CD4-positive, alpha-beta T cell (primary cell): ENCODE results near the gene STING1. TPM values are rescaled to one million over a fixed set of nuclear protein-coding genes. Genes with fewer than 3 reads are reported as not detected.
"Not testable (repeated sequence)": the region's sequence is repeated elsewhere in the genome, so short reads cannot be mapped to it uniquely, and the experiment has no call there.

ENCODE experiments used
- ATAC-seq: fragments of 200-7000 bp; cut with Tn5 transposase; one replicate; pipeline ENCODE4 v1.10.0; 2022; ENCODE audit warnings: mild to moderate bottlenecking; ENCODE audit not compliant: poor library complexity
- CTCF ChIA-PET: fragments of 350-600 bp; sonication (Branson Sonifier 250); formaldehyde crosslinking; loops from one replicate; lab custom pipeline; 2021; ENCODE audit warnings: antibody characterized with exemption, inconsistent platforms; lab: Charles Lee
- POLR2A ChIA-PET: fragments of 350-600 bp; sonication (Branson Sonifier 250); formaldehyde crosslinking; loops from one replicate; lab custom pipeline; 2021; ENCODE audit warnings: antibody characterized with exemption, inconsistent platforms; lab: Charles Lee
- DNase-seq, 14 experiments: peaks; one replicate each; pipeline ENCODE4 v3.0.0-alpha.2; 2013 to 2020; ENCODE audit warnings: mixed read lengths in 2 of 14
- H3K27ac ChIP-seq, 2 donors: one replicate each; pipeline versions ENCODE4 v1.5.1 to v1.7.0; 2013; ENCODE audit warnings: low read length in 2 of 2, low read depth in 1 of 2, mild to moderate bottlenecking in 1 of 2
- H3K27me3 ChIP-seq, 2 experiments: 1 replicate in 1 of 2; 2 replicates in 1 of 2; pipeline versions ENCODE4 v1.6.1 to v1.7.0; 2013; ENCODE audit warnings: low read length in 2 of 2, control low read depth in 1 of 2, mild to moderate bottlenecking in 1 of 2, moderate library complexity in 1 of 2; ENCODE audit not compliant: insufficient read depth in 2 of 2, control insufficient read depth in 1 of 2
- H3K36me3 ChIP-seq: one replicate; pipeline ENCODE4 v1.6.1; 2013; ENCODE audit warnings: low read length, control low read depth; ENCODE audit not compliant: insufficient read depth
- H3K4me1 ChIP-seq: one replicate; pipeline ENCODE4 v1.6.1; 2013; ENCODE audit warnings: low read length, control low read depth; ENCODE audit not compliant: insufficient read depth
- H3K4me3 ChIP-seq: one replicate; pipeline ENCODE4 v1.5.1; 2013; ENCODE audit warnings: mild to moderate bottlenecking, low read length, moderate library complexity
- H3K9me3 ChIP-seq, 2 experiments: 1 replicate in 1 of 2; 2 replicates in 1 of 2; pipeline versions ENCODE4 v1.6.1 to v1.7.0; 2013; ENCODE audit warnings: low read length in 2 of 2, mild to moderate bottlenecking in 2 of 2, control low read depth in 1 of 2, moderate library complexity in 1 of 2; ENCODE audit not compliant: control insufficient read depth in 1 of 2, insufficient read depth in 1 of 2
- H3K27ac Mint-ChIP-seq: one replicate; pipeline ENCODE4 v1.8.0; 2020; ENCODE audit warnings: mixed read lengths
- H3K27me3 Mint-ChIP-seq: one replicate; pipeline ENCODE4 v1.8.0; 2021; ENCODE audit warnings: mixed read lengths
- H3K36me3 Mint-ChIP-seq: one replicate; pipeline ENCODE4 v1.8.0; 2021; ENCODE audit warnings: low read depth, mixed read lengths
- H3K4me1 Mint-ChIP-seq: one replicate; pipeline ENCODE4 v1.8.0; 2021; ENCODE audit warnings: low read depth, mixed read lengths
- H3K4me3 Mint-ChIP-seq: one replicate; pipeline ENCODE4 v1.8.0; 2020; ENCODE audit warnings: mild to moderate bottlenecking, mixed read lengths
- H3K9me3 Mint-ChIP-seq: one replicate; pipeline ENCODE4 v1.8.0; 2020; ENCODE audit warnings: mixed read lengths
- CTCF ChIP-seq: fragments of 200-600 bp; IDR thresholded peaks from one replicate; pipeline ENCODE4 v1.8.0; 2022; ENCODE audit warnings: antibody characterized with exemption, mild to moderate bottlenecking
- intact Hi-C, 2 experiments: fragments of 100-400 bp; cut with DNase I in 1 of 2; cut with micrococcal nuclease in 1 of 2; formaldehyde crosslinking; loops; one replicate each; pipeline versions ENCODE4 v1.15.1 to v1.9.0; 2023 to 2025; cut with DNase I, micrococcal nuclease
- total RNA-seq, 174 experiments: library from RNA in 2 of 174; stranded (reverse) in 2 of 174; gene quantifications; one replicate each; pipeline ENCODE4 v1.2.3 and lab custom pipeline; 2021 to 2026

The STING1 gene
- total RNA-seq, 2 experiments from 2014 or later, result 155 to 168 TPM

GRCh38 chr5:139445325-139446170 is 37.0 kb downstream of the STING1 start:
- Mint-ChIP-seq H3K4me1 (peaks cover 57% of the 10 kb centered on the region), H3K27me3 (no peaks in the 10 kb centered on the region), H3K27ac (no peak overlapping the region), H3K36me3 (no peaks in the 10 kb centered on the region), H3K4me3 (no peak overlapping the region), H3K9me3 (no peaks in the 10 kb centered on the region)
- POLR2A ChIA-PET, result interaction anchor here (0.5 to 1.1 kb wide), 3 partner anchors 13 to 67 kb away, joined by 3 to 4 read pairs (median 3); no protein-coding TSS in a partner anchor
- ATAC-seq (no peak), DNase-seq (no peak)
- TF ChIP-seq CTCF, result no peak
- Histone ChIP-seq H3K27ac (no peak overlapping the region), H3K36me3 (no peaks in the 10 kb centered on the region), H3K4me1 (peaks cover 46% of the 10 kb centered on the region), H3K9me3 (no peaks in the 10 kb centered on the region), H3K27me3 (no peaks in the 10 kb centered on the region), H3K4me3 (no peak overlapping the region)
- intact Hi-C loops, result no loop called here
- CTCF ChIA-PET, result interaction anchor here (1.0 to 1.8 kb wide), 3 partner anchors 13 to 68 kb away, joined by 3 to 9 read pairs (median 3); no protein-coding TSS in a partner anchor

- Mint-ChIP-seq H3K4me1 (peaks cover 63% of the 10 kb centered on the region), H3K27me3 (no peaks in the 10 kb centered on the region), H3K36me3 (peaks cover 4% of the 10 kb centered on the region), H3K4me3 (peak overlapping the region; percentile 74), H3K27ac (peak overlapping the region; percentile 96), H3K9me3 (no peaks in the 10 kb centered on the region)
- intact Hi-C loops, result loop anchor here in 1 of 2 experiments (5.0 kb wide), 1 partner anchor 38 kb away; the partner anchor contains the start of gene STING1
- Histone ChIP-seq H3K27me3 (no peaks in the 10 kb centered on the region), H3K27ac (peak overlapping the region in 1 of 2 donors; percentile 63), H3K36me3 (no peaks in the 10 kb centered on the region), H3K9me3 (no peaks in the 10 kb centered on the region), H3K4me1 (peaks cover 53% of the 10 kb centered on the region), H3K4me3 (no peak overlapping the region)
- peak; percentile 48 for ATAC-seq
- ChIA-PET POLR2A (interaction anchor here (1.1 to 3.0 kb wide), 5 partner anchors 15 to 68 kb away, joined by 6 to 20 read pairs (median 7); partner anchors contain the start of genes SMIM33 and STING1), CTCF (interaction anchor here (0.5 to 2.6 kb wide), 6 partner anchors 14 to 74 kb away, joined by 3 to 13 read pairs (median 4); no protein-coding TSS in a partner anchor)
- peak in 6 of 14 experiments; percentile 21 to 77 (median 58) for DNase-seq
- TF ChIP-seq CTCF, result no peak
Observed at GRCh38 chr5:139443831-139444453, 38.6 kb downstream of the STING1 start.

- ChIA-PET CTCF (interaction anchor here (1.9 to 5.1 kb wide), 2 partner anchors 18 to 19 kb away, joined by 10 to 29 read pairs; no protein-coding TSS in a partner anchor), POLR2A (interaction anchor here (1.7 to 5.2 kb wide), 4 partner anchors 17 to 41 kb away, joined by 7 to 74 read pairs (median 22); partner anchors contain the start of genes SMIM33, SPATA24 and STING1)
- H3K9me3 ChIP-seq, H3K27me3 ChIP-seq, H3K36me3 ChIP-seq, H3K27me3 Mint-ChIP-seq, ATAC-seq, H3K27ac ChIP-seq, DNase-seq, H3K9me3 Mint-ChIP-seq, H3K4me3 ChIP-seq: not testable (repeated sequence)
- Mint-ChIP-seq H3K36me3 (peaks cover 12% of the 10 kb centered on the region), H3K27ac (peak overlapping the region; percentile 96), H3K4me3 (peak overlapping the region; percentile 98), H3K4me1 (peaks cover 53% of the 10 kb centered on the region)
- H3K4me1 ChIP-seq, result peaks cover 38% of the 10 kb centered on the region
- intact Hi-C loops, result loop anchor here in 1 of 2 experiments (5.0 kb wide), 1 partner anchor 42 kb away; the partner anchor contains the start of gene STING1
Observed at GRCh38 chr5:139440416-139440815, 42.1 kb downstream of the STING1 start.
